HepG2 (cell line): ENCODE measurements around the gene CKAP2L. TPM values are rescaled to one million over a fixed set of nuclear protein-coding genes. Genes with fewer than 3 reads are reported as not detected.
A peak's percentile ranks its signal among the peaks of the same experiment; 100 is the strongest.

ENCODE experiments used
- ARID5B ChIP-seq: IDR thresholded peaks from 2 replicates; pipeline ENCODE4 v1.4.0; 2020; ENCODE audit warnings: mild to moderate bottlenecking, missing genetic modification reagents
- ARNTL ChIP-seq: sonication (generic); formaldehyde crosslinking; IDR thresholded peaks from 2 replicates; pipeline ENCODE4 v1.4.0; 2020; ENCODE audit warnings: mild to moderate bottlenecking, missing genetic modification reagents
- ATF4 ChIP-seq, 2 experiments: fragments of 450-650 bp in 1 of 2; sonication (generic) in 1 of 2; formaldehyde crosslinking; IDR thresholded peaks; 2 replicates each; pipeline versions ENCODE4 v1.5.0 to v1.8.0; 2020 to 2022; ENCODE audit warnings: mild to moderate bottlenecking in 1 of 2, missing genetic modification reagents in 1 of 2
- FOXM1 ChIP-seq: sonication (generic); formaldehyde crosslinking; IDR thresholded peaks from 2 replicates; pipeline ENCODE4 v1.5.0; 2020; ENCODE audit warnings: missing genetic modification reagents
- GATAD2A ChIP-seq: IDR thresholded peaks from 2 replicates; pipeline ENCODE4 v1.6.1; 2016
- HOXA3 ChIP-seq: sonication (generic); formaldehyde crosslinking; IDR thresholded peaks from 2 replicates; pipeline ENCODE4 v1.5.0; 2020; ENCODE audit warnings: missing genetic modification reagents
- KDM2A ChIP-seq: sonication (generic); formaldehyde crosslinking; IDR thresholded peaks from 2 replicates; pipeline ENCODE4 v1.4.0; 2020; ENCODE audit warnings: low read depth, missing genetic modification reagents, borderline replicate concordance
- MAF1 ChIP-seq: sonication (generic); formaldehyde crosslinking; IDR thresholded peaks from 2 replicates; pipeline ENCODE4 v1.5.0; 2020; ENCODE audit warnings: missing genetic modification reagents, borderline replicate concordance
- MIXL1 ChIP-seq: IDR thresholded peaks from 2 replicates; pipeline ENCODE4 v1.6.1; 2016
- SIX1 ChIP-seq: sonication (generic); formaldehyde crosslinking; IDR thresholded peaks from 2 replicates; pipeline ENCODE4 v1.4.0; 2020; ENCODE audit warnings: missing genetic modification reagents, borderline replicate concordance
- TAF1 ChIP-seq: sonication (generic); formaldehyde crosslinking; IDR thresholded peaks from 2 replicates; pipeline ENCODE4 v1.4.0; 2020; ENCODE audit warnings: missing genetic modification reagents
- YEATS4 ChIP-seq: sonication (generic); formaldehyde crosslinking; IDR thresholded peaks from 2 replicates; pipeline ENCODE4 v1.4.0; 2020; ENCODE audit warnings: missing genetic modification reagents, borderline replicate concordance
- ZC3H4 ChIP-seq: sonication (generic); formaldehyde crosslinking; IDR thresholded peaks from 2 replicates; pipeline ENCODE4 v1.4.0; 2020; ENCODE audit warnings: missing genetic modification reagents, borderline replicate concordance
- ZFP41 ChIP-seq: sonication (generic); formaldehyde crosslinking; IDR thresholded peaks from 2 replicates; pipeline ENCODE4 v1.4.0; 2020; ENCODE audit warnings: mild to moderate bottlenecking, missing genetic modification reagents, borderline replicate concordance
- ZNF431 ChIP-seq: sonication (generic); formaldehyde crosslinking; IDR thresholded peaks from 2 replicates; pipeline ENCODE4 v1.9.0; 2022; ENCODE audit warnings: missing genetic modification reagents, low read depth, mild to moderate bottlenecking, borderline replicate concordance
- ZNF619 ChIP-seq: sonication (generic); formaldehyde crosslinking; IDR thresholded peaks from 2 replicates; pipeline ENCODE4 v1.4.0; 2020; ENCODE audit warnings: mild to moderate bottlenecking, missing genetic modification reagents
- ZNF773 ChIP-seq: sonication (generic); formaldehyde crosslinking; IDR thresholded peaks from 2 replicates; pipeline ENCODE4 v1.4.0; 2020; ENCODE audit warnings: missing genetic modification reagents, borderline replicate concordance
- ZNF782 ChIP-seq: sonication (generic); formaldehyde crosslinking; IDR thresholded peaks from 2 replicates; pipeline ENCODE4 v1.4.0; 2020; ENCODE audit warnings: missing genetic modification reagents, mild to moderate bottlenecking, borderline replicate concordance
- polyA plus RNA-seq, 8 experiments: library from polyadenylated mRNA; depleted of rRNA in 3 of 8; stranded (reverse) in 7 of 8; unstranded in 1 of 8; fragments of >200 nt; fragmentation: Illumina TruSeq in 4 of 8; extraction: Trizol in 4 of 8; gene quantifications; 2 replicates each; pipeline versions ENCODE4 v1.2.1 to v1.2.3, GENCODE V29; 2011 to 2016; ENCODE audit warnings: low read depth in 4 of 8, missing spikeins in 1 of 8, mixed read lengths in 1 of 8; ENCODE audit not compliant: insufficient read depth in 1 of 8
- total RNA-seq, 5 experiments: library from RNA; depleted of rRNA; stranded (reverse); fragments of >200 nt; fragmentation: Illumina TruSeq; extraction: Trizol; gene quantifications; 2 replicates each; pipeline ENCODE4 v1.2.3, GENCODE V29; 2016; ENCODE audit warnings: low read depth in 1 of 5
- TF ChIP-seq, protein P1 (sequence below): sonication (generic); formaldehyde crosslinking; IDR thresholded peaks from 2 replicates; pipeline ENCODE4 v1.4.0; 2020; ENCODE audit warnings: missing genetic modification reagents
- TF ChIP-seq, protein P2 (sequence below): sonication (generic); formaldehyde crosslinking; IDR thresholded peaks from 2 replicates; pipeline ENCODE4 v1.4.0; 2020; ENCODE audit warnings: mild to moderate bottlenecking, missing genetic modification reagents

CKAP2L gene
- total and polyA plus RNA-seq, 2 of the 13 experiments (the other 11 are each of a cell fraction or from before 2014, with no cell fraction given), result 7.1 to 9.5 TPM

DNA sequence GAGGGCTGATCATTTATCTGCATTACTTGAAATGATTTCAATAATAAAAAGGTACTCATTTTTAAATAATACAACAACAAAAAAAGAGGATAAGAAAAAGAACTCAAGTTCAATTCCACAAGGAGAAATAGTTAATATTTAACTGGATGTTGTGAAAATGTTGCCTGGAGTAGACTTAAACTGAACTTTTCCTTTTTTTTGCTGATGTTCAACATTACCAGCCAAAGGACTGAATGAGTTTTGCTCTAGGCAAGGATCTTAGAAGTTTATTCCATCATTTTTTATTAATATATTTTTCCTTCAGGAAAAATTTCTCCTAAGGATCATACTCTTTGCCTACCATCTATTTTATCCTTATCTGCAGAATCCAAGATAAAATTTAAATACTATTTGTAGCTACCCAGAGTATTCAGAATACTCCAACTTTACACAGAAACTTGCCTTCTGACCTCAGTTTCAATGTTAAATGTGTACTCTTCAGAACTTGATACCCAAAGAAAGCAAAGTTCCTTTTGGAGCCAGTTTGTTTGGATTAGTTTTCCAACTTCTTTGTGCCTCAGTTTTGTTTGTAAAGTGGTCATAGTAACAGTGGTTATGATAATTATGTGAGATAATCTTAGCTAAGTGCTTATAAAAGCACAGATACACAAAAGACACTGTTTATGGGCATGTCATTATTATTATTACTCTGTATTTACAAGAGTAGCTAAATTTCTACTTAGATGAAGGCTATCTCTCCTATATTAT lies 12.8 kb downstream of the CKAP2L start (continued):
- TF ChIP-seq ARID5B, result no peak
- TF ChIP-seq ZNF619 (CRISPR knock-in tag), result no peak
- no peak for TF ChIP-seq KDM2A
- no peak for TF ChIP-seq ATF4 (CRISPR knock-in tag; IDR thresholded peaks at IDR 0.05)
- no peak for TF ChIP-seq FOXM1 (CRISPR knock-in tag)
- no peak for TF ChIP-seq ZNF431 (CRISPR knock-in tag)
- no peak for TF ChIP-seq MIXL1 (CRISPR knock-in tag)
- no peak for TF ChIP-seq ZFP41
- TF ChIP-seq, protein P1, sequence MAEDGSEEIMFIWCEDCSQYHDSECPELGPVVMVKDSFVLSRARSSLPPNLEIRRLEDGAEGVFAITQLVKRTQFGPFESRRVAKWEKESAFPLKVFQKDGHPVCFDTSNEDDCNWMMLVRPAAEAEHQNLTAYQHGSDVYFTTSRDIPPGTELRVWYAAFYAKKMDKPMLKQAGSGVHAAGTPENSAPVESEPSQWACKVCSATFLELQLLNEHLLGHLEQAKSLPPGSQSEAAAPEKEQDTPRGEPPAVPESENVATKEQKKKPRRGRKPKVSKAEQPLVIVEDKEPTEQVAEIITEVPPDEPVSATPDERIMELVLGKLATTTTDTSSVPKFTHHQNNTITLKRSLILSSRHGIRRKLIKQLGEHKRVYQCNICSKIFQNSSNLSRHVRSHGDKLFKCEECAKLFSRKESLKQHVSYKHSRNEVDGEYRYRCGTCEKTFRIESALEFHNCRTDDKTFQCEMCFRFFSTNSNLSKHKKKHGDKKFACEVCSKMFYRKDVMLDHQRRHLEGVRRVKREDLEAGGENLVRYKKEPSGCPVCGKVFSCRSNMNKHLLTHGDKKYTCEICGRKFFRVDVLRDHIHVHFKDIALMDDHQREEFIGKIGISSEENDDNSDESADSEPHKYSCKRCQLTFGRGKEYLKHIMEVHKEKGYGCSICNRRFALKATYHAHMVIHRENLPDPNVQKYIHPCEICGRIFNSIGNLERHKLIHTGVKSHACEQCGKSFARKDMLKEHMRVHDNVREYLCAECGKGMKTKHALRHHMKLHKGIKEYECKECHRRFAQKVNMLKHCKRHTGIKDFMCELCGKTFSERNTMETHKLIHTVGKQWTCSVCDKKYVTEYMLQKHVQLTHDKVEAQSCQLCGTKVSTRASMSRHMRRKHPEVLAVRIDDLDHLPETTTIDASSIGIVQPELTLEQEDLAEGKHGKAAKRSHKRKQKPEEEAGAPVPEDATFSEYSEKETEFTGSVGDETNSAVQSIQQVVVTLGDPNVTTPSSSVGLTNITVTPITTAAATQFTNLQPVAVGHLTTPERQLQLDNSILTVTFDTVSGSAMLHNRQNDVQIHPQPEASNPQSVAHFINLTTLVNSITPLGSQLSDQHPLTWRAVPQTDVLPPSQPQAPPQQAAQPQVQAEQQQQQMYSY (CRISPR knock-in tag), result peak; percentile 85
- no peak for TF ChIP-seq TAF1 (CRISPR knock-in tag)
- no peak for TF ChIP-seq HOXA3 (CRISPR knock-in tag)
- TF ChIP-seq YEATS4 (CRISPR knock-in tag), result no peak
- peak; percentile 9; the same call in 1 of the 2 replicates for TF ChIP-seq GATAD2A (CRISPR knock-in tag)
- TF ChIP-seq ZNF773 (CRISPR knock-in tag), result no peak
- TF ChIP-seq ZNF782 (CRISPR knock-in tag), result no peak
- no peak for TF ChIP-seq ARNTL (CRISPR knock-in tag)
- TF ChIP-seq, protein P2, sequence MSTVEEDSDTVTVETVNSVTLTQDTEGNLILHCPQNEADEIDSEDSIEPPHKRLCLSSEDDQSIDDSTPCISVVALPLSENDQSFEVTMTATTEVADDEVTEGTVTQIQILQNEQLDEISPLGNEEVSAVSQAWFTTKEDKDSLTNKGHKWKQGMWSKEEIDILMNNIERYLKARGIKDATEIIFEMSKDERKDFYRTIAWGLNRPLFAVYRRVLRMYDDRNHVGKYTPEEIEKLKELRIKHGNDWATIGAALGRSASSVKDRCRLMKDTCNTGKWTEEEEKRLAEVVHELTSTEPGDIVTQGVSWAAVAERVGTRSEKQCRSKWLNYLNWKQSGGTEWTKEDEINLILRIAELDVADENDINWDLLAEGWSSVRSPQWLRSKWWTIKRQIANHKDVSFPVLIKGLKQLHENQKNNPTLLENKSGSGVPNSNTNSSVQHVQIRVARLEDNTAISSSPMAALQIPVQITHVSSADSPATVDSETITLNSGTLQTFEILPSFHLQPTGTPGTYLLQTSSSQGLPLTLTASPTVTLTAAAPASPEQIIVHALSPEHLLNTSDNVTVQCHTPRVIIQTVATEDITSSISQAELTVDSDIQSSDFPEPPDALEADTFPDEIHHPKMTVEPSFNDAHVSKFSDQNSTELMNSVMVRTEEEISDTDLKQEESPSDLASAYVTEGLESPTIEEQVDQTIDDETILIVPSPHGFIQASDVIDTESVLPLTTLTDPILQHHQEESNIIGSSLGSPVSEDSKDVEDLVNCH, result no peak
- no peak for TF ChIP-seq ZC3H4
- peak; percentile 41; the same call in 1 of the 2 replicates for TF ChIP-seq SIX1
- TF ChIP-seq MAF1 (CRISPR knock-in tag), result no peak
